22Rv1 (cell line): ENCODE results near the gene CCDC6.

Experiments
- ZFX ChIP-seq: fragments of 450-650 bp; IDR thresholded peaks from 2 replicates; pipeline ENCODE4 v1.6.1; 2017; ENCODE audit warnings: antibody characterized with exemption, borderline replicate concordance
- TF ChIP-seq, protein P1 (sequence below): fragments of 450-650 bp; IDR thresholded peaks from 2 replicates; pipeline ENCODE4 v1.5.1; 2017; ENCODE audit warnings: mild to moderate bottlenecking

DNA sequence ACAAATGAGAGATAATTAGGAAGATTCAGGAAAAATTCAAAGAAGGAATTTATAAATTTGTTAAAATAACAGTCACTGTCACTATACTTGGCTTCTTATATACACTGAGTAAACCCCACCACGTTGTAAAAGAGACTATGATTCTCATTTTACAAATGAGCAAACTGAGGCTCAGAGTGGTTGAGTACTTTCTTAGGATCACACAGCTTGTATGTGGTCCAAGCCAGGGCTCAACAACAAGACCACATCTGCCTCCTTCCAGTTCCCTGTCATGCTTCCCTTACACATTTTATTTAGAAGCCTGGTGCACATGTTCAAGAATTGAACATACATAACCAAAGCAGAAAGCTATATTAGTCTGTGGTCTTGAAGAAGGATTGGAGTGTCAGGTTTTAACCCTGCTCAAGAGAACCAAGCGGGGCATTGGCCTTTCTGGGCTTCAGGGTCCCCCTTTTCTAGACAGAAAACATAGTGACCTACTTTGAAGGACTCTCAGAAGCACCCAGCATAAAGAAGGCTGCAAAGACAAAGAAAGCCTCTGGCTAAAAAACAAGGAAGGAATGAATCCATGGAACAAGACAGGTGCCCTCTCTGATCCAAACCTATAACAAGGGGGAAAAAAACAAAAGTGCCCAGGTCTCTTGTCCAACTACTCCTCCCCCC lies 153.9 kb downstream of the CCDC6 start:
- TF ChIP-seq, protein P1, sequence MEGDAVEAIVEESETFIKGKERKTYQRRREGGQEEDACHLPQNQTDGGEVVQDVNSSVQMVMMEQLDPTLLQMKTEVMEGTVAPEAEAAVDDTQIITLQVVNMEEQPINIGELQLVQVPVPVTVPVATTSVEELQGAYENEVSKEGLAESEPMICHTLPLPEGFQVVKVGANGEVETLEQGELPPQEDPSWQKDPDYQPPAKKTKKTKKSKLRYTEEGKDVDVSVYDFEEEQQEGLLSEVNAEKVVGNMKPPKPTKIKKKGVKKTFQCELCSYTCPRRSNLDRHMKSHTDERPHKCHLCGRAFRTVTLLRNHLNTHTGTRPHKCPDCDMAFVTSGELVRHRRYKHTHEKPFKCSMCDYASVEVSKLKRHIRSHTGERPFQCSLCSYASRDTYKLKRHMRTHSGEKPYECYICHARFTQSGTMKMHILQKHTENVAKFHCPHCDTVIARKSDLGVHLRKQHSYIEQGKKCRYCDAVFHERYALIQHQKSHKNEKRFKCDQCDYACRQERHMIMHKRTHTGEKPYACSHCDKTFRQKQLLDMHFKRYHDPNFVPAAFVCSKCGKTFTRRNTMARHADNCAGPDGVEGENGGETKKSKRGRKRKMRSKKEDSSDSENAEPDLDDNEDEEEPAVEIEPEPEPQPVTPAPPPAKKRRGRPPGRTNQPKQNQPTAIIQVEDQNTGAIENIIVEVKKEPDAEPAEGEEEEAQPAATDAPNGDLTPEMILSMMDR = no peak
- no peak for TF ChIP-seq ZFX
